LoVo (cell line): Measurements from ENCODE around the gene PEX5L.
"Not testable (repeated sequence)": the region's sequence is repeated elsewhere in the genome, so short reads cannot be mapped to it uniquely, and the experiment has no call there.

ENCODE experiments used
- DNase-seq: peaks from one replicate; pipeline ENCODE4 v3.0.0-alpha.2; 2016; ENCODE audit warnings: low spot score

The PEX5L gene

GRCh38 chr3:180011927-180012326 lies 24.8 kb downstream of the PEX5L start:
- no peak for DNase-seq

- DNase-seq: not testable (repeated sequence)
Observed at GRCh38 chr3:180008318-180008717, 28.4 kb downstream of the PEX5L start.

DNA sequence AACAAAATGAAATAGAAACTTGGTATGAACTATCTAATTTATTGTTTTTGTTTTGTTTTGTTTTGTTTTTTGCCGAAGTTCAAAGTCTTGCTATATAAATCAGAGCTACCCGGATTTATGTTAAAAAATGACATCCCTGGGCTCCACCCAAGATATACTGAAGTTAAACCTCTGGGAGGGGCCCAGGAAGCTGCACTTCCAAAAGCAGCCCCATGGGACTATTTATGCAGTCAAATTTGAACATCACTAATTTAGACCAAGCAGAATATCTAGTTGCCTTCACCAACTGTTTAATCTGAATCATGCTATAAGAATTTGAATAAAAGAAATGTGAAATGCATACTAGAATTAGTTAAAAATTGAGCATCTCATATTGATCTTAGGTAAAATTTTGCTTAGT lies 32.2 kb downstream of the PEX5L start:
- no peak for DNase-seq

GRCh38 chr3:180002006-180002405 lies 34.7 kb downstream of the PEX5L start:
- DNase-seq: no peak

- no peak for DNase-seq
Observed at GRCh38 chr3:180000500-180000899, 36.2 kb downstream of the PEX5L start.

DNA sequence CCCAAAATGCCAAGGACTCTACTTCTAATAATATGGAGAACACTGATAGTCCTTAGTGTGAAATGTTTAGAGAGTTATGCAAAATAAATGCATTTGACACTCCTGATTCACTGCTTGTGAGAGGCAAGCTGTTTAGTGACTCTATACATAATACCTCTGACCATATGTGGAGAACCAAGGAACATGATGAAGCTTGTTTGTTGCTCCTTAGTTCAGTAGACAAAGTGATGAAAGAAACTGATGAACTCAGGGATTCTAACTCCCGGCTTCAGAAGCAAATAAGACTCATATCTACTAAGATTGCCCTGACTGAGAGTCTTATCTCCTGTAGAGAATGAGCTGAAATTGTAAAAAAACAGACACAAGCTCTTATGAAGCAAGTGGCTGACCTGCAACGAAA lies 41.3 kb downstream of the PEX5L start:
- no peak for DNase-seq

DNA sequence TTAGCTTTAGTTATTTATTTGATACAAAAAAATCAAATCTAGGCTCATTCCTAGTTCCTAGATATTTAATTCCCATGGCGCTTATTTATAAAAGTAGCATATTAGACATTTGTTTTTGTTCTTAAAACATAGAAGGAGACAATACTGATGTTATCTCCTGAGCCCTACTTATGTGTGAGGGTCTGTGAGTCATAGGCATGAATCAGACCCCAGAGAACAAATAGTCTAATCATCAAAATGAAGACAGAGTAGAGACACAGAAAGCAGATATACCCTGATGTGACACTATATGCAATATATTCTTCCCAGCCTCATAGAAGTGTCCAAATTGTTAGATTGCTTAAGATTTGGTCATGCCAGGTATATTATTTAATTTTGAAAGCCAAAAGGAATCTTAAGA lies 44.9 kb downstream of the PEX5L start:
- DNase-seq: no peak

DNA sequence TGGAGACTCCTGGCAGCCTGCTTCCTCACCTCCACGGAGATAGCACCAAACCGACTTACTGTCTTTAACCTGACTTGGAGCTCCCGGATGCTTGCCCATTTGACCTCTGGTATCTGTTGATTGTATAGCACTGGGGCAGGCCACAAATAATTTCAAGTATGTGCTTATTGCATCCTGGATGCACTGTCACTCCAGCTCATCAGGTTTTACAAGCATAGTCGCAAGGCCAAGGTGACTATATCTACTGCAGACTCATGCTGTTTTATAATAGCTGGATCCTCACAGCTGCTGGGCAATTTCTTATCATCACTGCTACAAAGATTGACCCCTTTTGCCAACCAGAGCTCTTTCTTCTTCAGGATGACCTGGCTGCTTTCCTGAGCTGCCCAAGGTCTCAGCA lies 45.6 kb downstream of the PEX5L start:
- no peak for DNase-seq

GRCh38 chr3:179981646-179982045 lies 55.1 kb downstream of the PEX5L start:
- no peak for DNase-seq

- DNase-seq: no peak
Observed at GRCh38 chr3:179977356-179977755, 59.4 kb downstream of the PEX5L start.

DNA sequence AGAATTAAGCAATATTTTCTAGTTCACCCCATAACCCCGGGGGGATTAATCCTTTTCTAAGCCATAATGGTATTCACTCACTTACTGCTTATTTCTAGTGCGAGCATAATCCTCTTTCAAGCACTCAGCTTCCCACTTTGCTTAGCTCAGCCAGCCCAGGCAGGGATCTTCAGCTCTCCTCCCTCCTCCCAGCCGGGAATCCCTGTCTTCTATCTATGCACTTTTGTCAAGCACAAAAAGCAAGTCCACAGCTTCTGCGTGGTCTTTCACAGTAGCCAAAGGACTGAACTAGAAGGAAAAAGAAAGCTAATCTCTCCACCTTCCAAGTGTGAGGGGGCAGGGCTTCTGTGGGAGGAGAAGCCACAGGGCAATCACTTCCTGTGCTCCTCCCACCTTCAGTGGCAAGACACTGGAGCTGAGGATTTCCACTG lies 62.8 kb downstream of the PEX5L start:
- no peak for DNase-seq

GRCh38 chr3:179972881-179973423 lies 63.8 kb downstream of the PEX5L start:
- DNase-seq: no peak

DNA sequence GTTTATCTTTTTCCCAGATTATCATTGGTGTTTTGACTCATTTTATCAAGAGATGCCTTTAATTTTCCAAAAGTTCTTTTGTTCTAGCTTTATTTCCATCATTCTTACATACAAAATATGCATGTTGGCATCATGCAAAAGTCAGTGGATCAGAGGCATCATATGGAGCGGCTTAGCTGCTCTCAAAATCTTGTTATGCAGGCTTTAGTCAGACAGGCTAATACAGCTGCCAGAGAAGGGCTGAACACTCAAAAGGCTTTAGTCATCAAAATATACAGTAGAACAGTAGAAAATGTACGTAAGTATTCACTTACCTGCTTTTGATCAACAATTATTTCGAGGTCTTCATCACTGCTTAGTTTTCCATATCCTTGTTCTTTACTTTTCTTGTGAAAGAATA lies 65.5 kb downstream of the PEX5L start:
- no peak for DNase-seq

DNA sequence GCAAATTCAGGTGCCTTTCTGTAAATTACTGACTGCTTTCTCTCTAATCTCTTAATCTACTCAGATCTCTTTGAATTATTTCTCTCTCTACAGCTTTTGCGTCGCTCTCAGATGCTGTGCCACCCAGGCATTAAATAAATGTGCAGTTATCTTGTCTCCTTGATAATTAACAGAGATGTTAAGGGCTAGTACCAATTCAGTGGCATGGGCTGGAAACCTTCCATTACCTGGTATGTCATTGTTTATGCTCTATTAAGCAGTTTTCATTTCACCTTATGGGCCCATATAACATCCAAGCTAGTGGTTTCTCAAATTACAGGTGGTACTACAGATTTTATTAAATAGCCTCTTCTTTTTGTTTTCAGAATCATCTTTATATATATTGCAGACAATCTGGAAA lies 66.0 kb downstream of the PEX5L start:
- DNase-seq: no peak

- DNase-seq: peak; percentile 34
Observed at GRCh38 chr3:179969525-179969924, 67.2 kb downstream of the PEX5L start.

DNA sequence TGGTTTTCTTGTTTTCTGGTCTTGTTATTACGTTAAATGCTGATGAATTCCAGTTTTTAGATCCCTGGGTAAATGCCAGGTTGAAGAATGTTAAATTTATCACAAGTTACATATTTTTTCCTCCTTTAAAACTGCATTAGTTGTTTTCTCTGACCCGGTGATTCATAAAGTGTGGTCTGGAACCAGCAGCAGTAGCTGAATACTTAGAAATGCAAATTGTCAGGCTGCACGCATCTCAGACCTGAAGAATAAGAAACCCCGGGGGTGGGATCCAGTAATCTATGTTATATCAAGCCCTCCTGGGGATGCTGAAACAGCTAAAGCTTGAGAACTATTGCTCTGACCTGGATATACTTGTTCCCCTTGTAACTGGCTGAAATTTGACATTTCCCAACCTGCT lies 69.1 kb downstream of the PEX5L start:
- DNase-seq: no peak

- DNase-seq: no peak
Observed at GRCh38 chr3:179964890-179965289, 71.8 kb downstream of the PEX5L start.

GRCh38 chr3:179962629-179963387 lies 73.9 kb downstream of the PEX5L start:
- no peak for DNase-seq

DNA sequence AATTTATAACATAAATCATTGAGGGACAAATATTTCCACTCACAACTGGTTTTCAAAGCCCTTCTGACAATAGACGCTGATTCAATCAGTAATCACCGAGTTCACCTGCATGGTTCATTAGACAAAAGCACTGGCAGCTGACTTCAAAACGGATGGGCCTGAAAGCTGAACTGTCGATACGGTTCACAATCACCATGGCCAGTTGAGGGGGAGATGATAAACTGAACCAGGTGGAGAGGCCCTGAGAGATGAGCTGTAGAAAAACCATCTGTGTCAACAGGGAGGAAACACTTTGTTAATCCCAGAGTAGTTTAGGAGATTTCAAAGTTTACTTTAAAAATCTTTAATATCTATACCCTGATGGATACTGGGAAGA lies 75.0 kb downstream of the PEX5L start:
- DNase-seq: no peak

DNA sequence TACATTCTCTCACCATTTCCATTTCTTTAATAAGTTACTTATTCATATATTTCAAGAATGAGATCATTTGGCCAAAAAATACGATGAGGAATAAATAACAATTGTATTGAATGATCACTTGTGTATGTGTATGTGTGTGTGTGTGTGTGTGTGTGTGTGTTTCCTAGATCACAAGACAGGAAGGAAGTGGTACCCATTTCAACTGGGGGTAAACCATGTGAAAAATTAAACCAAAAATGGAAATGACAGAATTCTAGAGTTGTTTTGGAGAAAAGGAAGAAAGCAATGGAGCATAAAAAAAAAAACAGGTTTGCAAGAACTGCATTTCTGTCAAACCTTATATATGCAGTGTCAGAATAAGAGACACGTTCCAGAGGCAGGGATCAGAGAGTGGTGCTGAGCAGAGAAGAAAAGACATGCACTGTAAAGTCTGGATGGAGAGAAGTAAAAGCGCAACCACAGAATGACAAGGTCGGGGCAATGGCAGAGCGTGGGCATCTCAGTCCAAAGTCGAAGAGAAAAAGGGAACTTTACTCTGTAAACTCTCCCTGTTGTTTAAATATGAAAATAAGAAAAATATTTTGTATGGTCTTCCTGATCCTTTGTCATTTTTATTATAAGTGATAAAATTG lies 75.5 kb downstream of the PEX5L start:
- DNase-seq: no peak

DNA sequence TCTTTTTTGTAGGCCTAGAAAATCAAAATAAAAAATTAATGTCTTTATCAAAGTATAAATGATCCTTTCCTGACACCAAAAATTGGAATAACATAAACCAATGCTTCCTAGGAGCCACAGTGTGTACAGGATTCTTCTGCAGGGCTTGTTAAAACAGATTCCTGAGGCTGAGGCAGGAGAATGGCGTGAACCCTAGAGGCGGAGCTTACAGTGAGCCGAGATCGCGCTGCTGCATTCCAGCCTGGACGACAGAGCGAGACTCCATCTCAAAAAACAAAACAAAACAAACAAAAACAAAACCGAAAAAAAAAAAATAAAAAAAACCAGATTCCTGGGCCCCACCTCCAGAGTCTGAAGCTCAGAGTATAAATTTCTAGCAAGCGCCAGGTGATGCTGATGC lies 78.0 kb downstream of the PEX5L start:
- DNase-seq: no peak

DNA sequence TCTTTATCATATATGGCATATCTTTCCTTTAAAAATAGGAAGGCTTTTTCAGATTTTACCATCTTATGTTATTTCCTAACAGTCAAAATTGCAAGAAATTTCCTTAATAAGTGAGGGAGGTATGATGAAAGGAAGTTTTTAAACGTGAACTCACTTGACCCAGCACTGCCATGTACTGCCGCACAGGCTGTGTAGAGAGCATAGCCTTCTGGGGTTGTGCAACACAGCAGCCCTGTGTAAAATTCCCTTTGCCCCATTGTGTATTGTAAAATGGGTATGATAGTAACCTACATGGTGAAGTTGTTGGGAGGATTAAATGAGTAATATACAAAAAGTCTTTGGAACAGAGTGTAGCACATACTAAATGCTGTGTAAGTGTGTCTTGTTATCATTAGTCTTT lies 78.6 kb downstream of the PEX5L start:
- no peak for DNase-seq

GRCh38 chr3:179957264-179957845 lies 79.4 kb downstream of the PEX5L start:
- no peak for DNase-seq
